GM12891 (cell line): ENCODE measurements around the gene SGSM1.

Source experiments
- DNase-seq: peaks from one replicate; pipeline ENCODE4 v3.0.0; 2011; ENCODE audit warnings: low spot score; ENCODE audit not compliant: insufficient read length
- FAIRE-seq: peaks from 2 replicates; lab custom pipeline; 2011; peaks lifted over from hg19 to GRCh38; lab: Jason Lieb, UNC
- PAX5 ChIP-seq: IDR thresholded peaks from 2 replicates; pipeline ENCODE4 v1.6.1; 2011; ENCODE audit warnings: low read length, moderate library complexity, mild to moderate bottlenecking; ENCODE audit not compliant: insufficient read depth, severe bottlenecking
- POLR2A ChIP-seq: IDR thresholded peaks from 2 replicates; pipeline ENCODE4 v1.6.1; 2011; ENCODE audit warnings: low read depth, low read length, control low read depth
- POLR2AphosphoS5 ChIP-seq: IDR thresholded peaks from 2 replicates; pipeline ENCODE4 v1.6.1; 2011; ENCODE audit warnings: low read depth, low read length, control low read depth
- POU2F2 ChIP-seq: IDR thresholded peaks from 2 replicates; pipeline ENCODE4 v1.6.1; 2011; ENCODE audit warnings: low read depth, mild to moderate bottlenecking, control low read depth, low read length, moderate library complexity
- SPI1 ChIP-seq: IDR thresholded peaks from 2 replicates; pipeline ENCODE4 v1.6.1; 2011; ENCODE audit warnings: low read depth, low read length, control low read depth
- TAF1 ChIP-seq: IDR thresholded peaks from 2 replicates; pipeline ENCODE4 v1.6.1; 2011; ENCODE audit warnings: low read depth, low read length, control low read depth

Gene SGSM1

DNA sequence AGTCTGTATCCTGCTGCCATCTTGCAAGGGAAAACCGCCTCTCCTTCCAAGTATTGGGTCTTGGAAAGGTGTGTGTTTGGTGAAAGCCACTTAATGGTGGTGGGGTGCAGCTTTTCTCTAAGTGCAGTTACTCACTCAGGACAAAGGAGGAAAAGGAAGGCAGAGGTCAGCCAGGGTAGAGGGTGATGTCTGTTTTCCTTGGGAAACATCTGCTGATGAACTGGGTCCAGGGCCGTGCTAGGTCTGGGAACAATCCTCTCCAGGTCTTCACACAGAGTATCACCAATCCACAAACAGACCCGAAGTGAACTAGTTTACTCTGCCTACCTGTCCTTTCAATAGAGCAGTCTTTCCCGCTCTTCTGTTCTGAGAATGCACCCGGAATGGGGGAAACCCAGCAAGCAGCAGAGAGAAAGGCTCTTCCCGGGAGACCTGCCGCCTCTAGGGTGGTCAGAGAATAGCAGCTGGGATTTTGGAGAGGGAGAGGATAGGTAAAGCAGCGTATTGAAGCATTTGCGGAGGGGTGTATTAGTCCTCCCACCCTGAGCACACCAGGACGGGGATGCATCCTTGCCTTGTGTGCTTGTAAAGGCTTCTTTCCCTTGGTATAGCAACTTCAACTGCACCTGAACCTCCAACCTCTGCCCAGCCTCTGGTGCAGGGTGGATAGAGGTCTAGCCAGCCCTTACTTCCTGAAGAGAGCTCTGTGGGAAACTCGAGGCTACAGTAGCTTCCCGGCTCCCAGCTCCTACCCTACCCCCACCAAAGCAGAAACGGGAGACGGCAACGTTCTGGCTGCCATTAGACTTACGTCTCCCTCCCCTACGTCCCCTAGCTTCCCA, 119.8 kb downstream of the SGSM1 start:
- no peak for DNase-seq

DNA sequence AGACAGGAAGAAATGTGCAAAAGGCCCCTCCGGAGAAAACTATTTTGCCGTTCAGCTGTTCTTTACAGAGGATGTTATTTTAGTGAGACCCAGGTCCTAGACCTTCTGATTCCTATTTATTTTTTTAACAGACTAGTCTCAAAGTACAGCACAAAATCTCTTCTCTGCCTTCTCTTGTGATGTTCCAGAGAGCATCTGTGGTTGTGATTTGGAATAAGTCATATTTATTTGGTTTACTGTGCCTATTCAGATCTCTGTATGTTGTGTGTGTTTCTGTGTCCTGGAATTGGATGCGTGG, 120.4 kb downstream of the SGSM1 start:
- DNase-seq (no peak), FAIRE-seq (no peak)

More for the DNA sequence above, 119.8 kb downstream of the SGSM1 start:
- no peak for FAIRE-seq
- TF ChIP-seq POU2F2 = no peak
- TF ChIP-seq PAX5 = no peak
- no peak for TF ChIP-seq SPI1
- no peak for TF ChIP-seq POLR2AphosphoS5
- TF ChIP-seq TAF1 = no peak
- no peak for TF ChIP-seq POLR2A

DNA sequence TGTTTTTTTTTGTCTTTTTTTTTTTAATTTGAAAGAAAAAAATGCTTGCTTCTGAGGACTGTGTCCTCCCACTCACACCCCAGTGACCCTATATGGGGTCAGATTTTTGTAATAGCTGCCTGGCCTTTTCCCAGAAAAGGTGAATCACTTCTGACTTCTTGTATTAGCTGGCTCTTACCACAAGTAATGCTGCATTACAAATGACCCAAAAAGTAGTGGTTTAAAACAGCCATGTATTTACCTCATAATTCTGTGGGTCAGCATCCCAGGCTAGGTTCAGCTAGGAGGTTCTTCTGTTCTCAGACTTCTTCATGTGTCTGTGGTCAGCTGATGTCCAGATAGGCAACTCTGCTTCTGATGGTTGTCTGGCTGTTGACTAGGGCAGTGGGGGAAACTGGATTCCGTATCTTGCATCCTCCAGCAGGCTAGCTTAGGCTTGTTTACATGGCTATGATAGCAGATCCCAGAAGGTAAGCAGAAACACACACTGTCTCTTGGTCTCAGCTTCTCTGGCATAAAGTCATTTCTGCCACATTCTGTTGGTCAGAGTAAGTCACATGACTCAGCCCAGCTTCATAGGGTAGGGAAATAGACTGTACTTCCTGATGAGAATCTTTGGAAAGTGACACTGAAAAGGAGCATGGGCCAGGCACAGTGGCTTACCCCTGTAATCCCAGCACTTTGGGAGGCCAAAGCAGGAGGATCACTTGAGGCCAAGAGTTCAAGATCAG, 121.0 kb downstream of the SGSM1 start:
- no peak for TF ChIP-seq PAX5
- TF ChIP-seq POU2F2 = no peak
- no peak for TF ChIP-seq POLR2AphosphoS5
- TF ChIP-seq POLR2A = no peak
- no peak for TF ChIP-seq SPI1
- no peak for TF ChIP-seq TAF1
- FAIRE-seq (no peak), DNase-seq (no peak)

More for the DNA sequence above, 120.4 kb downstream of the SGSM1 start:
- TF ChIP-seq POU2F2 (no peak), TAF1 (no peak), POLR2AphosphoS5 (no peak), PAX5 (no peak), SPI1 (no peak), POLR2A (no peak)

DNA sequence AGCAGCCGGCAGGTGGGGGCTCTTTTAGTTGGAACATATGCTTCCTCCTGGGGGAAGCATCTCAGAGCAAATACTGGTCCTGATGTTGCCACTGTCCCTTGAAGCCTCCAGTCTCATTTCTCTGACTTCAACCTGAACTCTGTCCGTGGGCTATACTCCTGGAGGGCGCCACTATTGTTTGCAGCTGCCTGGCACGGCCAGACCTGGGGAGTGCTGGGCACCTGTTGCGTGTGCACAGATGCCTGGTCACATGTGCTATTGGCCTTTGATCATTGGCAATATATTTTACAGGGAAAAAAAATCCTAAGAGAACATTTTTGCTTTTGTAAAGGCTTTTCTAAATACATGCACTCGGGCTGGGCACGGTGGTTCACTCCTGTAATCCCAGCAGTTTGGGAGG, 122.3 kb downstream of the SGSM1 start:
- TF ChIP-seq POLR2AphosphoS5 (no peak), TAF1 (no peak), SPI1 (no peak), PAX5 (no peak), POLR2A (no peak), POU2F2 (no peak)
- FAIRE-seq (no peak), DNase-seq (no peak)

DNA sequence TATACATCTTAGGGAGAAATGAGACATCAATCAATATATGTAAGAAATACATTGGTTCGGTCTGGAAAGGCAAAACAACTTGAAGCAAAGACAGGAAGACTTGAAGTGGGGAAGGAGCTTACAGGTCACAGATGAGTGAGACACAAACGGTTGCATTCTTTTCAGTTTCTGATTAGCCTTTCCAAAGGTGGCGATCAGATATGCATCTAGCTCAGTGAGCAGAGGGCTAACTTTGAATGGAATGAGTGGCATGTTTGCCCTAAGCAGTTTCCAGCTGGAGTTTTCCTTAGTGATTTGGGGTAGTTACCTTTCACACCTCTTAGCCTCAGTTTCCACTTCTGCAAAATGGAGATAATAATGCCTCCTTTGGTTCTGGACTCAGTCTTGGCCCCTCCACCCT, 124.7 kb downstream of the SGSM1 start:
- no peak for DNase-seq
- no peak for FAIRE-seq
- TF ChIP-seq POU2F2 (no peak), PAX5 (no peak), POLR2A (no peak), TAF1 (no peak), POLR2AphosphoS5 (no peak), SPI1 (no peak)

DNA sequence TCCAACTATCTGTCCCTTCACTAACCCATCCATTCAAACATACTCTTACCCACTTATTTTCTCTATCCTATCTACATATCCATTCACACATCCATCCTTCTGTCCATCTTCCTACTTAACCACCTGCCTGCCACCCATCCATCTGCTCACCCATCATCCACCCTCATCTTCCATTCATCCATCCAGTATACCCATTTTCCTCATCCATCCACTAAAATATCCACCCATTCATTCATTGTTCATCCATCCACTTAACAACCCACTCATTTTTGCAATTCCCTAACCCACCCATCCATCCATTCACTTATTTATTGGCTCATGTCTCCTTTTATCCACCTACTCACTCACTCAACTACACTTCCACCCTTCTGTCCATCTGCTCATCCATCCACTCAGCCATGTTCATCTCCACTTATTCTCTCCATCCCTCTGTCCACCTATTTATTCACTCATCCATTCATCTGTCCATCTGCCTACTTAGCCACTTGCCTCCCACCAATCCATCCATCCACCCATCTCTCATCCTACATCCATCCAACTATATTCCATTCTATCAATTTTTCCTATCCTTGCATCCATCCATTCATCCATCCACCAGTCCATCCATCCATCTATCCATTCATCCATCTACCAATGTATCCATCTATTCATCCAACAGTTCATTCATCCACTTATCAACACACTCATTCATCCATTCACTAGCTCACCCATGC, 129.9 kb downstream of the SGSM1 start:
- no peak for FAIRE-seq
- no peak for DNase-seq
- no peak for TF ChIP-seq POU2F2
- no peak for TF ChIP-seq SPI1
- TF ChIP-seq TAF1 = no peak
- TF ChIP-seq POLR2A = no peak
- no peak for TF ChIP-seq PAX5

DNA sequence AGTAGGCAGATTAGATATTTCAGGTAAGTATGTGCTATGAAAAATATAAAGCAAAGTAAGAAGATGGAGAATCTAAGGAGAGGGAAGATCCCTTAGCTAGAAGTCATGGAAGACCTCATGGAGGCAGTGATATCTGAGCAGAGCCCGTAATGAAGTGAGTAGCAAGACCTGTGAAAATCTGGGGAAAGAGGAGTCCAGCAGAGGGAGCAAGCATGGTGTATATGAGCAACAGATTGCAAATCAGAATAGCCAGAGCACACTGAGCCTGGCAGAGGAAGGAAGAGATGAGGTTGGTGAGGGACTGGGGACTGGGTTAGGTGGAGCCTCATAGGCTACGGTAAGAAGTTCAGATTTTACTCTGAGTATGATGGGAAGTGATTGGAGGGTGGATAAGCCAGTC, 131.1 kb downstream of the SGSM1 start:
- FAIRE-seq (no peak), DNase-seq (no peak)
- TF ChIP-seq TAF1 = no peak
- no peak for TF ChIP-seq POU2F2
- no peak for TF ChIP-seq PAX5
- no peak for TF ChIP-seq POLR2A
- TF ChIP-seq SPI1 = no peak
- no peak for TF ChIP-seq POLR2AphosphoS5

DNA sequence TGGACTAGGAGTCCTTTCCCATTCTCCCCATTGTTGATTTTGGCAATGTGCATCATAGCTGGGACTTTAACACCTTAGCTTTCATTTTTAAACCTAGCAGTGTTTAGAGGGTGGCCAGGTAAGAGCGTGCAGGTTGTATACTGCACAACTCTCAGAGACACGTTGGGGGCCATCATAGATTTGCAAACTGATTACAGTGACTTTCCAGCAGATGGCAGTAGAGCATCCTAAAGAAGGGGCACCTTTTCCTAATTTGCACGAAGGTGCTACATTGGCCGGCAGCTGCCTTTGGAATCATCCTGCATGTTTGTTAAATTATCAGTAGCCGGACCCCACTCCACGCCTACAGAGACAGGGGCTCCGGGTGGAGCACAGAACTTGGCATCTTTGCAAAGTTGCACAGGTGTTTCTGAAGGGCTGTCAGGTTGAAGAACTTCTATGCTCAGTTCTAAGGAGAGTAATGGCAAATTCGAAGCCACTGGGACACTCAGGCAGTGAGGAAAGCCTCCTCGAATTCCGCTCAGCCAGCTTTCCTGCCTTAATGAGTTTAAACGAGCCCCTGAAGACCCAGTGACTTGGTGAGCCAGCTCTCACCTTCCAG, 132.8 kb downstream of the SGSM1 start:
- TF ChIP-seq TAF1 (no peak), SPI1 (no peak), POLR2AphosphoS5 (no peak), POLR2A (no peak)
- peak; percentile 80 for FAIRE-seq
- DNase-seq = peak; percentile 51

DNA sequence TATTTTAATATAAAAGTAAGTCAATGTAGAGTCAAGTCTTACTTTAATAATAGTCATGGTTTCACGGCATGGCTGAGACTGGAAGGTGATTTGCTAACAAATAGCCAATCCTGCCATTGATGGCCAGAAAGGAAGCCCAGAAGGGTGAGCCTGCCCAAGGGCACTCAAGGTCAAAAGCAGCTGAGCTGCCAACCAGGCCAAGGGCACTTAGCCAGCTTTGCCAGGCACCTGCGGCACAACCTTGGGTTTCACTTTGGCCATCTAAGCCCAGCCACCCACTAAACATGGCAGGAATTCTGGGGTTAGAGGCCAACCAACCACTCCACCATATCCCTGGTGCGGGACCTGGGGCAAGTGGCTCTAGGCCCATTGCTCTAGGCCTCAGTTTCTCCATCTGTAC, 136.3 kb downstream of the SGSM1 start:
- TF ChIP-seq TAF1 = no peak
- TF ChIP-seq PAX5 = no peak
- TF ChIP-seq POLR2A = no peak
- no peak for TF ChIP-seq POU2F2
- TF ChIP-seq SPI1 = no peak
- TF ChIP-seq POLR2AphosphoS5 = no peak
- FAIRE-seq = no peak

More for the DNA sequence above, 136.3 kb downstream of the SGSM1 start:
- DNase-seq = no peak
